Measurements from ENCODE around the gene NAA35.

NAA35 gene

GRCh38 chr9:86035827-86036440 is 95.0 kb downstream of the NAA35 start:
- Histone ChIP-seq H3K18ac (ENCODE audit: low read length) (no peak overlapping the region), H3K23ac (ENCODE audit: low read length) (no peak overlapping the region), H3K4me1 (ENCODE audit: control insufficient read depth in 1 of 2, insufficient read depth in 2 of 2, low read length in 2 of 2) (peaks cover 0 to 8% of the 10 kb centered on the region in 2 experiments), H2BK120ac (ENCODE audit: insufficient read depth, low read length, poor library complexity) (no peak overlapping the region), H3K4ac (ENCODE audit: low read depth, low read length) (no peak overlapping the region), H3K14ac (ENCODE audit: low read length) (no peak overlapping the region), H2BK5ac (ENCODE audit: low read depth, low read length, poor library complexity) (no peak overlapping the region), H3K79me2 (ENCODE audit: control insufficient read depth, insufficient read depth, low read length, poor library complexity) (no peaks in the 10 kb centered on the region), H3K4me2 (ENCODE audit: low read length) (no peak overlapping the region), H2AFZ (ENCODE audit: insufficient read depth, low read length, poor library complexity) (no peak overlapping the region), H4K91ac (ENCODE audit: low read depth, low read length) (no peak overlapping the region), H3K4me3 (ENCODE audit: low read depth, low read length) (no peak overlapping the region), H2BK12ac (ENCODE audit: low read length) (no peak overlapping the region), H3K27me3 (ENCODE audit: insufficient read depth, low read length) (no peaks in the 10 kb centered on the region), H3K27ac (ENCODE audit: low read depth, low read length) (peak overlapping the region; percentile 33), H4K12ac (ENCODE audit: low read depth, low read length) (no peak overlapping the region), H3K9ac (ENCODE audit: low read length) (no peak overlapping the region), H3K36me3 (ENCODE audit: control insufficient read depth in 1 of 2, insufficient read depth in 2 of 2, low read length in 2 of 2) (peaks cover 11 to 28% of the 10 kb centered on the region in 2 experiments), H2AK5ac (ENCODE audit: low read length) (no peak overlapping the region), H3K9me3 (ENCODE audit: insufficient read depth, low read depth, low read length) (no peaks in the 10 kb centered on the region), H4K8ac (ENCODE audit: low read depth, low read length) (no peak overlapping the region), H3K79me1 (ENCODE audit: low read length) (peaks cover 2% of the 10 kb centered on the region)
- no peak for DNase-seq
- no CpG with 5 or more reads among the region's 15 CpGs for WGBS (ENCODE audit: extremely low coverage, insufficient coverage, insufficient read length)

DNA sequence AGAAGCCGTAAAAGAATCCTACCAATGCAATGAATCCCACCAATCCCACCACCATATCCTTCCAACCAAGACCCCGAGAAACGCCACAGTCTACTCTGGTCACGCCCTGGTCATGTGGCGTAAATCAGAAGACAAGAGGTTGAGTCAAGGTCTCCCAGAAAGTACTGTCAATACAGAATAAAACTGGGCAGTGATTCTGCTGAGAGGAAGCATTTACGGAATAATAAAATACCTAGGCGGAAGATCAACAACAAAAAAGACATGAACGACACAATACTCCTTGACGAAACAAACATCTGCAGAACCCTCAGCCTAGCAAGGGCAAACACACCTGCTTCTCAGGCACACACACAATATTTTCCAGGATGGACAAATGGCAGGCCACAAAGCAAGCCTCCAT is 95.6 kb downstream of the NAA35 start:
- Histone ChIP-seq H3K4ac (ENCODE audit: low read depth, low read length) (no peak overlapping the region), H3K23ac (ENCODE audit: low read length) (no peak overlapping the region), H3K27me3 (ENCODE audit: insufficient read depth, low read length) (no peaks in the 10 kb centered on the region), H3K79me2 (ENCODE audit: control insufficient read depth, insufficient read depth, low read length, poor library complexity) (no peaks in the 10 kb centered on the region), H4K12ac (ENCODE audit: low read depth, low read length) (no peak overlapping the region), H3K9ac (ENCODE audit: low read length) (no peak overlapping the region), H3K14ac (ENCODE audit: low read length) (no peak overlapping the region), H2BK120ac (ENCODE audit: insufficient read depth, low read length, poor library complexity) (no peak overlapping the region), H4K8ac (ENCODE audit: low read depth, low read length) (no peak overlapping the region), H3K9me3 (ENCODE audit: insufficient read depth, low read depth, low read length) (no peaks in the 10 kb centered on the region), H2BK5ac (ENCODE audit: low read depth, low read length, poor library complexity) (no peak overlapping the region), H3K4me1 (ENCODE audit: control insufficient read depth in 1 of 2, insufficient read depth in 2 of 2, low read length in 2 of 2) (peaks cover 0 to 8% of the 10 kb centered on the region in 2 experiments), H2AFZ (ENCODE audit: insufficient read depth, low read length, poor library complexity) (no peak overlapping the region), H3K79me1 (ENCODE audit: low read length) (peaks cover 2% of the 10 kb centered on the region), H3K4me2 (ENCODE audit: low read length) (no peak overlapping the region), H2BK12ac (ENCODE audit: low read length) (no peak overlapping the region), H3K4me3 (ENCODE audit: low read depth, low read length) (no peak overlapping the region), H3K27ac (ENCODE audit: low read depth, low read length) (no peak overlapping the region), H2AK5ac (ENCODE audit: low read length) (no peak overlapping the region), H4K91ac (ENCODE audit: low read depth, low read length) (no peak overlapping the region), H3K36me3 (ENCODE audit: control insufficient read depth in 1 of 2, insufficient read depth in 2 of 2, low read length in 2 of 2) (peaks cover 11 to 26% of the 10 kb centered on the region in 2 experiments), H3K18ac (ENCODE audit: low read length) (no peak overlapping the region)
- no peak for DNase-seq
- WGBS (ENCODE audit: extremely low coverage, insufficient coverage, insufficient read length): no CpG with 5 or more reads among the region's 9 CpGs

- no peak overlapping the region for H3K27ac ChIP-seq (ENCODE audit: low read depth, low read length)
- H3K4me1 ChIP-seq (ENCODE audit: control insufficient read depth in 1 of 2, insufficient read depth in 2 of 2, low read length in 2 of 2): peaks cover 0 to 8% of the 10 kb centered on the region in 2 experiments
- H2AFZ ChIP-seq (ENCODE audit: insufficient read depth, low read length, poor library complexity): no peak overlapping the region
- H2AK5ac ChIP-seq (ENCODE audit: low read length): no peak overlapping the region
- H3K9me3 ChIP-seq (ENCODE audit: insufficient read depth, low read depth, low read length): no peaks in the 10 kb centered on the region
- no peak overlapping the region for H3K4me2 ChIP-seq (ENCODE audit: low read length)
- H2BK5ac ChIP-seq (ENCODE audit: low read depth, low read length, poor library complexity): no peak overlapping the region
- H3K14ac ChIP-seq (ENCODE audit: low read length): no peak overlapping the region
- peaks cover 4 to 8% of the 10 kb centered on the region in 2 experiments for H3K36me3 ChIP-seq (ENCODE audit: control insufficient read depth in 1 of 2, insufficient read depth in 2 of 2, low read length in 2 of 2)
- peaks cover 2% of the 10 kb centered on the region for H3K79me1 ChIP-seq (ENCODE audit: low read length)
- H4K12ac ChIP-seq (ENCODE audit: low read depth, low read length): no peak overlapping the region
- H4K8ac ChIP-seq (ENCODE audit: low read depth, low read length): no peak overlapping the region
- no peak overlapping the region for H3K23ac ChIP-seq (ENCODE audit: low read length)
- H2BK12ac ChIP-seq (ENCODE audit: low read length): no peak overlapping the region
- H3K18ac ChIP-seq (ENCODE audit: low read length): no peak overlapping the region
- no peak for DNase-seq
- H4K91ac ChIP-seq (ENCODE audit: low read depth, low read length): no peak overlapping the region
- no CpG with 5 or more reads among the region's 12 CpGs for WGBS (ENCODE audit: extremely low coverage, insufficient coverage, insufficient read length)
- no peak overlapping the region for H3K4me3 ChIP-seq (ENCODE audit: low read depth, low read length)
- H2BK120ac ChIP-seq (ENCODE audit: insufficient read depth, low read length, poor library complexity): no peak overlapping the region
- H3K4ac ChIP-seq (ENCODE audit: low read depth, low read length): no peak overlapping the region
- no peaks in the 10 kb centered on the region for H3K27me3 ChIP-seq (ENCODE audit: insufficient read depth, low read length)
- no peaks in the 10 kb centered on the region for H3K79me2 ChIP-seq (ENCODE audit: control insufficient read depth, insufficient read depth, low read length, poor library complexity)
- no peak overlapping the region for H3K9ac ChIP-seq (ENCODE audit: low read length)
These were observed 99.3 kb downstream of the NAA35 start for GRCh38 chr9:86039991-86040860.

DNA sequence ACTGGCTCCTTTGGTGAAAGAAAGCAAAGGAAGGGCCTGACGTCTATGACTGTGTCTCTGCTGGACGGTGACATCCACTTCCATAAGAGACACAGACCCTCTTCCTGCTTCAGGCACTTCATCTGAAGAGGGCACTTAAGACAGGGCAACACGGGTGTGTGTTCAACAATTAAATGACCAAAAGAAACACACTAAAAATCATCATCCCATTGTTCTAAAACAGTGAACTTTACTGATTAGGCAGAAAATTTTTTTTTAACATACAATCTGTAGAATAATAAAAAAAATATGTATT is 99.9 kb downstream of the NAA35 start:
- no peak for DNase-seq
- no peaks in the 10 kb centered on the region for H3K79me2 ChIP-seq (ENCODE audit: control insufficient read depth, insufficient read depth, low read length, poor library complexity)
- H3K14ac ChIP-seq (ENCODE audit: low read length): no peak overlapping the region
- no peak overlapping the region for H3K18ac ChIP-seq (ENCODE audit: low read length)
- no peak overlapping the region for H2AFZ ChIP-seq (ENCODE audit: insufficient read depth, low read length, poor library complexity)
- H4K91ac ChIP-seq (ENCODE audit: low read depth, low read length): no peak overlapping the region
- H3K4ac ChIP-seq (ENCODE audit: low read depth, low read length): no peak overlapping the region
- no CpG with 5 or more reads among the region's 3 CpGs for WGBS (ENCODE audit: extremely low coverage, insufficient coverage, insufficient read length)
- H3K79me1 ChIP-seq (ENCODE audit: low read length): peaks cover 2% of the 10 kb centered on the region
- H2AK5ac ChIP-seq (ENCODE audit: low read length): no peak overlapping the region
- H3K4me3 ChIP-seq (ENCODE audit: low read depth, low read length): no peak overlapping the region
- no peak overlapping the region for H3K4me2 ChIP-seq (ENCODE audit: low read length)
- no peaks in the 10 kb centered on the region for H3K9me3 ChIP-seq (ENCODE audit: insufficient read depth, low read depth, low read length)
- H3K4me1 ChIP-seq (ENCODE audit: control insufficient read depth in 1 of 2, insufficient read depth in 2 of 2, low read length in 2 of 2): peaks cover 0 to 7% of the 10 kb centered on the region in 2 experiments
- no peak overlapping the region for H3K9ac ChIP-seq (ENCODE audit: low read length)
- peaks cover 3 to 7% of the 10 kb centered on the region in 2 experiments for H3K36me3 ChIP-seq (ENCODE audit: control insufficient read depth in 1 of 2, insufficient read depth in 2 of 2, low read length in 2 of 2)
- no peaks in the 10 kb centered on the region for H3K27me3 ChIP-seq (ENCODE audit: insufficient read depth, low read length)
- no peak overlapping the region for H3K23ac ChIP-seq (ENCODE audit: low read length)
- no peak overlapping the region for H3K27ac ChIP-seq (ENCODE audit: low read depth, low read length)
- H4K8ac ChIP-seq (ENCODE audit: low read depth, low read length): no peak overlapping the region
- no peak overlapping the region for H2BK12ac ChIP-seq (ENCODE audit: low read length)
- no peak overlapping the region for H4K12ac ChIP-seq (ENCODE audit: low read depth, low read length)
- no peak overlapping the region for H2BK5ac ChIP-seq (ENCODE audit: low read depth, low read length, poor library complexity)
- H2BK120ac ChIP-seq (ENCODE audit: insufficient read depth, low read length, poor library complexity): no peak overlapping the region
